LNCAP (cell line): ENCODE results near the gene ASXL1.

ENCODE experiments used
- CTCF ChIP-seq: fragments of 450-650 bp; IDR thresholded peaks from 2 replicates; pipeline ENCODE4 v1.5.1; 2017; ENCODE audit warnings: mild to moderate bottlenecking

ASXL1 gene

GRCh38 chr20:32449890-32450401 is 91.8 kb downstream of the ASXL1 start:
- TF ChIP-seq CTCF: no peak

GRCh38 chr20:32450484-32451061 is 92.4 kb downstream of the ASXL1 start:
- TF ChIP-seq CTCF: no peak

- no peak for TF ChIP-seq CTCF
Measured at GRCh38 chr20:32451340-32451681, 93.2 kb downstream of the ASXL1 start.

- TF ChIP-seq CTCF: no peak
Measured at GRCh38 chr20:32451682-32452461, 93.7 kb downstream of the ASXL1 start.

GRCh38 chr20:32452776-32453466 is 94.8 kb downstream of the ASXL1 start:
- TF ChIP-seq CTCF: no peak

- TF ChIP-seq CTCF: no peak
Measured at GRCh38 chr20:32453467-32454163, 95.5 kb downstream of the ASXL1 start.
